A549 (cell line): Measurements from ENCODE around the gene TRNAU1AP. TPM values are rescaled to one million over a fixed set of nuclear protein-coding genes. Genes with fewer than 3 reads are reported as not detected.

Experiments used
- ATAC-seq, 2 experiments: fragments of 200-7000 bp in 1 of 2; fragments of >200 bp in 1 of 2; cut with Nextera tagmentation in 1 of 2; cut with Tn5 transposase in 1 of 2; 3 replicates each; pipeline versions ENCODE4 v1.8.0 to v1.9.1; 2018 to 2020; ENCODE audit warnings: mild to moderate bottlenecking in 1 of 2, moderate library complexity in 1 of 2
- CTCF ChIA-PET: fragments of 300-600 bp; sonication (Branson Sonifier 250); formaldehyde crosslinking; extraction: SDS; loops from one replicate; lab custom pipeline; 2021; ENCODE audit warnings: antibody characterized with exemption, inconsistent platforms; lab: Yijun Ruan, JAX
- POLR2A ChIA-PET: fragments of 350-600 bp; formaldehyde crosslinking; extraction: SDS; loops from one replicate; lab custom pipeline; 2021; ENCODE audit warnings: antibody characterized with exemption, inconsistent platforms; lab: Yijun Ruan, JAX
- DNase-seq, 2 experiments: peaks; one replicate each; pipeline versions ENCODE4 v3.0.0 to v3.0.0-alpha.2; 2011 to 2016; ENCODE audit warnings: low read depth in 1 of 2, low spot score in 1 of 2
- FAIRE-seq: peaks from 2 replicates; lab custom pipeline; 2011; peaks lifted over from hg19 to GRCh38; lab: Jason Lieb, UNC
- H3K27ac ChIP-seq, 2 experiments: fragments of >200 bp; sonication (Bioruptor Twin); formaldehyde crosslinking; 3 replicates each; pipeline ENCODE4 v1.5.1; 2016 to 2017
- H3K4me1 ChIP-seq: fragments of >200 bp; sonication (Bioruptor Twin); formaldehyde crosslinking; 3 replicates; pipeline ENCODE4 v1.6.1; 2016
- H3K4me2 ChIP-seq: fragments of >200 bp; sonication (Bioruptor Twin); formaldehyde crosslinking; 3 replicates; pipeline ENCODE4 v1.6.1; 2016
- H3K4me3 ChIP-seq: fragments of >200 bp; sonication (Bioruptor Twin); formaldehyde crosslinking; 3 replicates; pipeline ENCODE4 v1.5.1; 2016
- H3K9me3 ChIP-seq: fragments of >200 bp; sonication (Bioruptor Twin); formaldehyde crosslinking; 3 replicates; pipeline ENCODE4 v1.6.1; 2016
- ATOH8 ChIP-seq: fragments of 250-450 bp; sonication (Bioruptor Pico); IDR thresholded peaks from 2 replicates; pipeline ENCODE4 v1.5.0; 2020; ENCODE audit warnings: low read depth, mild to moderate bottlenecking, moderate library complexity
- BCL3 ChIP-seq: fragments of >200 bp; sonication (Bioruptor Twin); formaldehyde crosslinking; IDR thresholded peaks from 3 replicates; pipeline ENCODE4 v1.6.1; 2016
- E2F6 ChIP-seq: IDR thresholded peaks from 2 replicates; pipeline ENCODE4 v1.6.1; 2012; ENCODE audit warnings: low read depth, borderline replicate concordance
- ESRRA ChIP-seq: fragments of 150-350 bp; IDR thresholded peaks from 2 replicates; pipeline ENCODE4 v1.6.1; 2014; ENCODE audit warnings: mild to moderate bottlenecking, low read length, borderline replicate concordance
- HES2 ChIP-seq: fragments of >200 bp; sonication (Bioruptor Twin); formaldehyde crosslinking; IDR thresholded peaks from 2 replicates; pipeline ENCODE4 v1.6.1; 2016
- HEYL ChIP-seq: fragments of 250-450 bp; sonication (Bioruptor Pico); IDR thresholded peaks from 2 replicates; pipeline ENCODE4 v1.8.0; 2021; ENCODE audit warnings: mild to moderate bottlenecking, moderate library complexity
- HMGXB4 ChIP-seq: fragments of 250-450 bp; sonication (Bioruptor Pico); IDR thresholded peaks from 2 replicates; pipeline ENCODE4 v1.5.0; 2021; ENCODE audit warnings: mild to moderate bottlenecking, moderate library complexity, borderline replicate concordance
- HOXB13 ChIP-seq: fragments of 250-450 bp; sonication (Bioruptor Pico); IDR thresholded peaks from 2 replicates; pipeline ENCODE4 v1.5.0; 2020; ENCODE audit warnings: low read depth, mild to moderate bottlenecking, moderate library complexity
- JUN ChIP-seq, 2 experiments: fragments of >200 bp; sonication (Bioruptor Twin); formaldehyde crosslinking; IDR thresholded peaks; 2 replicates in 1 of 2; 3 replicates in 1 of 2; pipeline ENCODE4 v1.6.1; 2016 to 2017
- MAX ChIP-seq: IDR thresholded peaks from 2 replicates; pipeline ENCODE4 v1.6.1; 2012
- MAZ ChIP-seq: fragments of 150-350 bp; IDR thresholded peaks from 2 replicates; pipeline ENCODE4 v1.6.1; 2014; ENCODE audit warnings: antibody characterized with exemption, low read depth, low read length, borderline replicate concordance
- MYC ChIP-seq: IDR thresholded peaks from 2 replicates; pipeline ENCODE4 v1.6.1; 2012; ENCODE audit warnings: mild to moderate bottlenecking, inconsistent platforms, low read length, improper control_type of control experiment, borderline replicate concordance
- NPAS2 ChIP-seq: fragments of 250-450 bp; sonication (Bioruptor Pico); IDR thresholded peaks from 2 replicates; pipeline ENCODE4 v1.8.0; 2022; ENCODE audit warnings: mild to moderate bottlenecking, moderate library complexity, borderline replicate concordance
- PBX3 ChIP-seq: IDR thresholded peaks from 2 replicates; pipeline ENCODE4 v1.6.1; 2012
- PHF8 ChIP-seq: fragments of 200-600 bp; sonication (generic); IDR thresholded peaks from 2 replicates; pipeline ENCODE4 v1.6.1; 2016; ENCODE audit warnings: low read depth, mild to moderate bottlenecking, antibody characterized with exemption, moderate library complexity, borderline replicate concordance
- POLR2A ChIP-seq: IDR thresholded peaks from 2 replicates; pipeline ENCODE4 v1.6.1; 2012; ENCODE audit warnings: mild to moderate bottlenecking, low read length
- RARB ChIP-seq: fragments of 250-450 bp; sonication (Bioruptor Pico); IDR thresholded peaks from 2 replicates; pipeline ENCODE4 v1.8.0; 2021; ENCODE audit warnings: mild to moderate bottlenecking, moderate library complexity
- REST ChIP-seq: fragments of 200-600 bp; sonication (generic); IDR thresholded peaks from 2 replicates; pipeline ENCODE4 v1.6.1; 2016; ENCODE audit warnings: antibody characterized with exemption, mild to moderate bottlenecking, moderate library complexity
- RNF2 ChIP-seq: fragments of 200-600 bp; sonication (generic); IDR thresholded peaks from 2 replicates; pipeline ENCODE4 v1.6.1; 2016; ENCODE audit warnings: low read depth, mild to moderate bottlenecking, antibody characterized with exemption, moderate library complexity, borderline replicate concordance
- TFCP2L1 ChIP-seq: fragments of 250-450 bp; sonication (Bioruptor Pico); IDR thresholded peaks from 2 replicates; pipeline ENCODE4 v1.5.0; 2021; ENCODE audit warnings: mild to moderate bottlenecking
- ZFP36 ChIP-seq: fragments of 450-650 bp; IDR thresholded peaks from 2 replicates; pipeline ENCODE4 v1.6.1; 2014; ENCODE audit warnings: borderline replicate concordance; ENCODE audit not compliant: partially characterized antibody
- WGBS: methylation state at CpG from one replicate; pipeline ENCODE4 v1.1.6; 2017; ENCODE audit errors: missing lambda C conversion rate; 5-methylcytosine and 5-hydroxymethylcytosine counted together
- polyA plus RNA-seq, 4 experiments: library from polyadenylated mRNA; depleted of rRNA in 3 of 4; stranded (reverse); fragments of >200 nt; fragmentation: RNase III in 1 of 4; extraction: RNeasy Plus Mini Kit Qiagen cat#74134 plus additional on column Dnase treatment in 1 of 4; gene quantifications; 2 replicates in 3 of 4; 3 replicates in 1 of 4; pipeline ENCODE4 v1.2.3, GENCODE V29; 2011 to 2017

Gene TRNAU1AP
- polyA plus RNA-seq, 2 of the 4 experiments (the other 2 are of a cell fraction) = 14.5 to 23.8 TPM

GRCh38 chr1:28581531-28582247 lies 28.8 kb downstream of the TRNAU1AP start:
- peak; percentile 91 for TF ChIP-seq MAX
- no peak for TF ChIP-seq ATOH8 (CRISPR knock-in tag)
- peak; percentile 77; the same call in 1 of the 2 replicates for TF ChIP-seq TFCP2L1 (CRISPR knock-in tag)
- TF ChIP-seq BCL3 = peak; percentile 99
- TF ChIP-seq NPAS2 (CRISPR knock-in tag) = no peak
- TF ChIP-seq ESRRA = no peak
- 0 out of 2 replicates have a peak, but pooled peaks have one; percentile 38 for TF ChIP-seq RARB (CRISPR knock-in tag)
- TF ChIP-seq HOXB13 = no peak
- peak; percentile 99 for TF ChIP-seq POLR2A
- TF ChIP-seq JUN (IDR thresholded peaks at IDR 0.05) = peak; percentile 96 to 99
- TF ChIP-seq MAZ = 0 out of 2 replicates have a peak, but pooled peaks have one; percentile 58
- TF ChIP-seq HEYL = no peak
- no peak for TF ChIP-seq HES2
- TF ChIP-seq RNF2 = 0 out of 2 replicates have a peak, but pooled peaks have one; percentile 18
- TF ChIP-seq ZFP36 = no peak
- peak; percentile 51; the same call in 1 of the 2 replicates for TF ChIP-seq PBX3
- TF ChIP-seq HMGXB4 (CRISPR knock-in tag) = 0 out of 2 replicates have a peak, but pooled peaks have one; percentile 43
- peak; percentile 95 for TF ChIP-seq PHF8
- peak; percentile 43; the same call in 1 of the 2 replicates for TF ChIP-seq REST
- TF ChIP-seq MYC = peak; percentile 80
- peak; percentile 79; the same call in 1 of the 2 replicates for TF ChIP-seq E2F6
- TF ChIP-seq, all 56 proteins: peak for 14
- POLR2A ChIA-PET = interaction anchor here (0.6 to 2.7 kb wide), 28 partner anchors 9 to 493 kb away, joined by 3 to 34 read pairs (median 6); partner anchors contain the start of genes ATP5IF1, EYA3, MED18 and PHACTR4
- WGBS = 0% methylated on average over 26 of the region's 75 CpGs
- Histone ChIP-seq H3K4me3 (peak overlapping the region; percentile 99), H3K4me2 (peak overlapping the region; percentile 92), H3K27ac (peak overlapping the region; percentile 96 to 98), H3K9me3 (no peaks in the 10 kb centered on the region), H3K4me1 (peaks cover 21% of the 10 kb centered on the region; the same call in 2 of the 3 replicates)
- CTCF ChIA-PET = interaction anchor here (1.3 to 5.7 kb wide), 4 partner anchors 21 to 63 kb away, joined by 3 to 25 read pairs (median 4); partner anchors contain the start of gene TRNAU1AP
- ATAC-seq (peak; percentile 90 to 93), FAIRE-seq (no peak), DNase-seq (peak; percentile 88 to 94)
